Sigmoid colon (tissue), 7 donors: ENCODE results near the gene ACSS2. TPM values are rescaled to one million over a fixed set of nuclear protein-coding genes. Genes with fewer than 3 reads are reported as not detected.

Experiments
- DNase-seq: peaks from one replicate; pipeline ENCODE4 v3.0.0-alpha.2; 2019
- H3K27ac ChIP-seq, 4 donors: fragments of 200-600 bp; sonication (generic); one replicate each; pipeline ENCODE4 v1.5.1; 2016 to 2019; ENCODE audit warnings: mild to moderate bottlenecking in 1 of 4
- H3K27me3 ChIP-seq, 3 donors: fragments of 200-600 bp; sonication (generic); one replicate each; pipeline ENCODE4 v1.5.1; 2019; ENCODE audit warnings: mild to moderate bottlenecking in 1 of 3
- H3K36me3 ChIP-seq, 4 donors: fragments of 200-600 bp; sonication (generic); one replicate each; pipeline ENCODE4 v1.5.1; 2016 to 2019
- H3K4me1 ChIP-seq, 4 donors: fragments of 200-600 bp; sonication (generic); one replicate each; pipeline ENCODE4 v1.5.1; 2017 to 2019
- H3K4me3 ChIP-seq, 4 donors: fragments of 200-600 bp; sonication (generic); one replicate each; pipeline ENCODE4 v1.5.1; 2017 to 2019; ENCODE audit warnings: mild to moderate bottlenecking in 2 of 4, moderate library complexity in 1 of 4
- H3K9me3 ChIP-seq, 4 donors: fragments of 200-600 bp in 3 of 4; sonication (generic) in 3 of 4; one replicate each; pipeline versions ENCODE4 v1.5.1 to v1.6.1; 2013 to 2019
- EP300 ChIP-seq, 4 donors: sonication (generic); formaldehyde crosslinking; IDR thresholded peaks; one replicate each; pipeline ENCODE4 v1.6.1; 2017; ENCODE audit warnings: antibody characterized with exemption in 4 of 4
- POLR2A ChIP-seq, 2 donors: fragments of 450-650 bp; IDR thresholded peaks; one replicate each; pipeline ENCODE4 v1.6.1; 2016; ENCODE audit warnings: antibody characterized with exemption in 2 of 2, mild to moderate bottlenecking in 2 of 2, moderate library complexity in 2 of 2
- POLR2AphosphoS5 ChIP-seq, 4 donors: sonication (generic); formaldehyde crosslinking; IDR thresholded peaks; one replicate each; pipeline ENCODE4 v1.6.1; 2017; ENCODE audit warnings: antibody characterized with exemption in 4 of 4
- WGBS, 2 donors: extraction: QIAGEN DNeasy Blood & Tissue Kit; methylation state at CpG; one replicate each; pipeline ENCODE4 v1.1.7; 2013; 5-methylcytosine and 5-hydroxymethylcytosine counted together
- intact Hi-C: fragments of 100-400 bp; cut with DNase I; formaldehyde crosslinking; loops from one replicate; pipeline ENCODE4 v1.15.1; 2023
- polyA plus RNA-seq, 3 donors: library from polyadenylated mRNA; stranded (reverse); fragments of 200-250 nt; gene quantifications; one replicate each; pipeline ENCODE4 v1.2.3, GENCODE V29; 2013
- total RNA-seq, 4 donors: library from RNA; depleted of rRNA; stranded (reverse); fragments of >200 nt; gene quantifications; one replicate each; pipeline ENCODE4 v1.1.0, GENCODE V29; 2016
- TF ChIP-seq, protein P1 (sequence below), 4 experiments: fragments of 450-650 bp in 3 of 4; fragments of 200-600 bp in 1 of 4; IDR thresholded peaks; one replicate each; pipeline ENCODE4 v1.5.1; 2016 to 2019; ENCODE audit warnings: antibody characterized with exemption in 4 of 4, mild to moderate bottlenecking in 3 of 4, moderate library complexity in 2 of 4
- donor health status: healthy with polysubstance abuse.
- donor health status: Bipolar disorder and iron deficiency.
- donor health status: healthy.

ACSS2 gene
- total and polyA plus RNA-seq, 7 donors: 29.7 to 232 (median 70.1) TPM

DNA sequence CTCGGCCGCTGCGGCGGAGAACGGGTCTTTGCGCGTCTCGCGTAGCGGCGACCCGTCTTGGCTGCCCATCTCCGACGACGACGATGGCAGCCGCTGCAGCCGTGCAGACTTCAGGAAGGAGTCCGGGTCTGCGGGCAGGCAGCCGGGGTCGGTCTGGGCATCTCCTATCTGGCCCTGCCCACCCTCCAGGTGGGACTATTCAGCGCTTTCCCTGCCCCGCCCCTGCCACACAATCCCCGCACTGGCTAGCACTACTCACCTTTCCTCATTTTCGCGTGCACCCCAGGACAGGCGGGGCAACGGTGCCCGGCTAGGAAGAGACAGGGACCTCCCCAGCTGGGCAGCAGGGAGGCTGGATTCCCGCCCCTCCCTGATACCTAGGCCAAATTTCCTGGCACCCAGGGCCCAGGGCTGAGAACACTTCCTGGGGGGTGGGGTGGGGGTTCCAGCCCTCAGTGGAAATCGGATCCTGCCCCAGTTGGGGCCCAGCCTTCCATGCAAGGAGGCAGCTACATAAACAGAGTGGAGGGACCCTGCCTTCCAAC lies 12.9 kb upstream of the ACSS2 start:
- Histone ChIP-seq H3K4me1 (peaks cover 0 to 7% (median 0%) of the 10 kb centered on the region in 4 donors), H3K27ac (no peak overlapping the region), H3K36me3 (peaks cover 0 to 44% (median 5%) of the 10 kb centered on the region in 4 donors), H3K27me3 (no peaks in the 10 kb centered on the region), H3K9me3 (no peaks in the 10 kb centered on the region), H3K4me3 (no peak overlapping the region)
- TF ChIP-seq POLR2A (IDR thresholded peaks at IDR 0.05) (no peak), POLR2AphosphoS5 (IDR thresholded peaks at IDR 0.05) (no peak), EP300 (IDR thresholded peaks at IDR 0.05) (no peak)
- TF ChIP-seq, protein P1, sequence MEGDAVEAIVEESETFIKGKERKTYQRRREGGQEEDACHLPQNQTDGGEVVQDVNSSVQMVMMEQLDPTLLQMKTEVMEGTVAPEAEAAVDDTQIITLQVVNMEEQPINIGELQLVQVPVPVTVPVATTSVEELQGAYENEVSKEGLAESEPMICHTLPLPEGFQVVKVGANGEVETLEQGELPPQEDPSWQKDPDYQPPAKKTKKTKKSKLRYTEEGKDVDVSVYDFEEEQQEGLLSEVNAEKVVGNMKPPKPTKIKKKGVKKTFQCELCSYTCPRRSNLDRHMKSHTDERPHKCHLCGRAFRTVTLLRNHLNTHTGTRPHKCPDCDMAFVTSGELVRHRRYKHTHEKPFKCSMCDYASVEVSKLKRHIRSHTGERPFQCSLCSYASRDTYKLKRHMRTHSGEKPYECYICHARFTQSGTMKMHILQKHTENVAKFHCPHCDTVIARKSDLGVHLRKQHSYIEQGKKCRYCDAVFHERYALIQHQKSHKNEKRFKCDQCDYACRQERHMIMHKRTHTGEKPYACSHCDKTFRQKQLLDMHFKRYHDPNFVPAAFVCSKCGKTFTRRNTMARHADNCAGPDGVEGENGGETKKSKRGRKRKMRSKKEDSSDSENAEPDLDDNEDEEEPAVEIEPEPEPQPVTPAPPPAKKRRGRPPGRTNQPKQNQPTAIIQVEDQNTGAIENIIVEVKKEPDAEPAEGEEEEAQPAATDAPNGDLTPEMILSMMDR (IDR thresholded peaks at IDR 0.05): no peak
- 89 to 93% methylated on average over 32 of the region's 32 CpGs for WGBS, 2 donors
- no peak for DNase-seq
- intact Hi-C loops: no loop called here

DNA sequence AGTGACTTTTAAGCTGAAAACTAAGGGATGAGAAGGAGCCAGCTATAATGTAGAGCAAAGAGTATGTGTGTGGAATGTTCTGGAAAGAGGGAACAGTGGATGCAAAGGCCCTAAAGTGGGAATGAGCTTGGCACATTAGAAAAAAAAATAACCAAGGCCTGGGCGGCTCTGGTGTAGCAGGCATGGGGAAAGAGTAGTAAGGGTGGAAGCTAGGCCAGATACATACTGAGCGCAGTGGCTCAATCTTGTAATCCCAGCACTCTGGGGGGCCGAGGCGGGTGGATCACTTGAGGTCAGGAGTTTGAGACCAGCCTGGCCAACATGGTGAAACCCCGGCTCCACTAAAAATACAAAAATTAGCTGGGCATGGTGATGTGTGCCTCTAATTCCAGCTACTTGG lies 12.2 kb upstream of the ACSS2 start:
- WGBS, 2 donors: 98% methylated on average over 5 of the region's 5 CpGs
- peaks cover 0 to 39% (median 4%) of the 10 kb centered on the region in 4 donors for H3K36me3 ChIP-seq
- no peak for DNase-seq
- no peaks in the 10 kb centered on the region for H3K9me3 ChIP-seq
- no peak for TF ChIP-seq POLR2AphosphoS5 (IDR thresholded peaks at IDR 0.05)
- H3K4me1 ChIP-seq: peaks cover 0 to 7% (median 0%) of the 10 kb centered on the region in 4 donors
- H3K27ac ChIP-seq: no peak overlapping the region
- no peaks in the 10 kb centered on the region for H3K27me3 ChIP-seq
- intact Hi-C loops: no loop called here
- no peak overlapping the region for H3K4me3 ChIP-seq

DNA sequence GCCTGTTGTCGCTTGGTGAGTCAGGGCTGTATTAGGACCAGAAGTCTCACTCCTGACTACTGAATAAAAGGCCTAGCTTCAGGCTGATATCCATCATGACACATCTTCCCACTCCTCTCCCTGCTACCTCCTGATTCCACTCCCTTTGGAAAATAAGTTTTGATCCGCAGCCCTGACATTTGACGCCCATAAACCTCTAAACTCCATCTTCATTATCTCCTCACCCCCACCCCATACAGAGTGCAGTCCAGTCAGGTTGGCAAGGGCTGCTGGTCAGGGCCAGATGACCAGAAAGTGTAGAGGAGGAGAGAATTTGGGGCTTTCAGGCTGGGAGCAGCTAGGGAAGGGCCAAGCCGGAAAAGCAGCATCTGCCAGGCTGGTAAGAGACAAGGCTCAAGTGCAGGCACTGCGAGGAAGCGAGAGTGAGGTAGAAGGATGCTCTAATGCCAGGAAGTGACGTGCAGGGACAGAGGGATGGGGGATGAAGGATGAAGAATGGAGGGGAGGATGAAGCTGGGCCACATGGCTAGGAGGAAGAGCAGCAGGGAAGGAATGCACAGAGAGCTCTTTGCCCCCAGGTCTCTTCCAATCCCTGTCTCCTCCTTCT lies 5.0 kb upstream of the ACSS2 start:
- Histone ChIP-seq H3K4me1 (peaks cover 0 to 39% (median 31%) of the 10 kb centered on the region in 4 donors), H3K9me3 (no peaks in the 10 kb centered on the region), H3K27ac (peak overlapping the region in 3 of 4 donors; percentile 79 to 80 (median 79)), H3K36me3 (no peaks in the 10 kb centered on the region), H3K4me3 (peak overlapping the region in 3 of 4 donors; percentile 66 to 71 (median 70)), H3K27me3 (no peaks in the 10 kb centered on the region)
- 94 to 96% methylated on average over 7 of the region's 7 CpGs for WGBS, 2 donors
- intact Hi-C loops: loop anchor here (5.0 kb wide), 2 partner anchors 44 to 406 kb away; partner anchors contain the start of genes MMP24OS and NCOA6
- TF ChIP-seq POLR2A (IDR thresholded peaks at IDR 0.05): no peak
- TF ChIP-seq, protein P1 (IDR thresholded peaks at IDR 0.05): no peak
- no peak for TF ChIP-seq POLR2AphosphoS5 (IDR thresholded peaks at IDR 0.05)
- TF ChIP-seq EP300 (IDR thresholded peaks at IDR 0.05): no peak
- no peak for DNase-seq

DNA sequence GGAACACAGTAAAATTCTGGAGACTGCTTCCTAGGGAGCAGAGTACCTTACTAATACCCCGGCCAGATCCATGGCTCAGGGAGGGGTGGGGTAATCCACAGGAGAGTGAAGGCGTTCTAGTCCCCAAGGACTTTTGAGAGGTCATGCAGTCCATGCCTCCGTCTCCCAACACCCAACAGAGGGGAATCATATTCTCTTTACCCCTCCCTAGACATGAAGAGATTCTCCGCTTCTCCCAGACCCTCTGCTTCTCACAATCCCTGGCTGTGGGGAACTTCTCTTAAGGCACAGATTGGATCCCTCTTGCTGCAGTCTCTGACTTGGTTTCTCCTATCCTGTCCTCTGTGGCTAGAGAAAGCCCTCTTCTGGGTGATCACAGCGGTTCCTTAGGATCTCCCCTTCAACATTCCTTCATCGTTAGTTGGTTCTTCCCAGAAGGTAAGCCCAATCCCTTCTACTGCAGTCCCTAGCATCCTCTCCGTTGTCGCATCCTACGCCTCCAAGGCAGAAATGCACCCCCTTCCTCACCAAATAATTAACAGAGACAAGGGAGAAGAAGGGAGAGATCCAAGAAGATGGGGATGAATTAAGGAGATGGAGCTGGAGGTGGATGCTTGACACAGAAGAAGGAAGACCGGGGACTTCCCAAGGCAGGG lies 4.3 kb upstream of the ACSS2 start:
- TF ChIP-seq POLR2AphosphoS5 (IDR thresholded peaks at IDR 0.05) (no peak), EP300 (IDR thresholded peaks at IDR 0.05) (no peak), POLR2A (IDR thresholded peaks at IDR 0.05) (no peak)
- TF ChIP-seq, protein P1 (IDR thresholded peaks at IDR 0.05): no peak
- Histone ChIP-seq H3K4me3 (peak overlapping the region; percentile 66 to 72 (median 70)), H3K27me3 (no peaks in the 10 kb centered on the region), H3K27ac (peak overlapping the region; percentile 79 to 81 (median 80)), H3K4me1 (peaks cover 0 to 42% (median 33%) of the 10 kb centered on the region in 4 donors), H3K9me3 (no peaks in the 10 kb centered on the region), H3K36me3 (no peaks in the 10 kb centered on the region)
- intact Hi-C loops: loop anchor here (5.0 kb wide), 2 partner anchors 45 to 405 kb away; partner anchors contain the start of genes MMP24OS and NCOA6
- DNase-seq: no peak
- WGBS, 2 donors: 39 to 55% methylated on average over 10 of the region's 10 CpGs

DNA sequence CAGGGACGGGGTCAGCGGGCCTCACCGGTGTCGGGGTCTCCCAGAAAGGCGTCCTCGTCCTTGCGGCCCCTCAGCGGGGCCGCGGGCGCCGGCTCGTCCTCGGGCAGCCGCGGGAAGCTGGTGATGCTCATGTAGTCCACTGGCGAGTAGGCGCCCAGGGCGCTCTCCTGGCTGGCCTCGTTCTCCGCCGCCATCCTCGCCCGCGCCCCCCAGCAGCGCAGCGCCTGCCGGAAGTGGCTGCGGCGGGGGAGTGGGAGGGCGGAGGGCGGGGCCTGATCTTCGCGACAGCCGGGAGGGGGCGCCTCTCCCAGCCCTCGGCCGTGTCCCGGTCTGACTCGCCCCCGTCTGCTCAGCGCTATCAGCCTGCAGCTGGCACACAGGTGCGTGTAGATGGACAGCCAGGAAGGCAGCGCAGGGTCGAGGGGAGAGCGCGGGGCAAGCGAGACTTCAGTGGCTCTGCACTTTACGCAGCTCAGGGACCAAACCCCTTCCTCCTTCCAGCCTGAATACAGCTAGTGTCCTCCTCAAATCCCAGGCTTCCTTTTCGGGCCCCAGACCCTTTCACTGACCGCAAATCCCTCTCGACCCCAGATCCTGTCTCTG lies 3.7 kb upstream of the ACSS2 start, which contains the start of gene GGT7:
Gene GGT7, minus strand, starts transcription at position 235 of the 603 bp plus-strand sequence. Its CDS starts 41 bp downstream, at position 194.
- no peaks in the 10 kb centered on the region for H3K36me3 ChIP-seq
- intact Hi-C loops: loop anchor here (5.0 kb wide), 2 partner anchors 45 to 405 kb away; partner anchors contain the start of genes MMP24OS and NCOA6
- H3K4me1 ChIP-seq: peaks cover 0 to 48% (median 36%) of the 10 kb centered on the region in 4 donors
- DNase-seq: peak; percentile 91
- peak within 1 kb of the TSS; percentile 66 to 72 (median 70) for H3K4me3 ChIP-seq
- no peaks in the 10 kb centered on the region for H3K27me3 ChIP-seq
- no peak for TF ChIP-seq EP300 (IDR thresholded peaks at IDR 0.05)
- TF ChIP-seq POLR2A (IDR thresholded peaks at IDR 0.05): peak in 1 of 2 donors; percentile 17
- peak; percentile 52 to 83 (median 72) for TF ChIP-seq POLR2AphosphoS5 (IDR thresholded peaks at IDR 0.05)
- TF ChIP-seq, protein P1 (IDR thresholded peaks at IDR 0.05): peak; percentile 34 to 76 (median 49)
- 1 to 2% methylated on average over 52 of the region's 52 CpGs for WGBS, 2 donors
- no peaks in the 10 kb centered on the region for H3K9me3 ChIP-seq
- H3K27ac ChIP-seq: peak within 1 kb of the TSS; percentile 79 to 81 (median 80)
